ENCODE data around the gene CLPTM1L. TPM values are rescaled to one million over a fixed set of nuclear protein-coding genes. Genes with fewer than 3 reads are reported as not detected.

CLPTM1L gene, protein sequence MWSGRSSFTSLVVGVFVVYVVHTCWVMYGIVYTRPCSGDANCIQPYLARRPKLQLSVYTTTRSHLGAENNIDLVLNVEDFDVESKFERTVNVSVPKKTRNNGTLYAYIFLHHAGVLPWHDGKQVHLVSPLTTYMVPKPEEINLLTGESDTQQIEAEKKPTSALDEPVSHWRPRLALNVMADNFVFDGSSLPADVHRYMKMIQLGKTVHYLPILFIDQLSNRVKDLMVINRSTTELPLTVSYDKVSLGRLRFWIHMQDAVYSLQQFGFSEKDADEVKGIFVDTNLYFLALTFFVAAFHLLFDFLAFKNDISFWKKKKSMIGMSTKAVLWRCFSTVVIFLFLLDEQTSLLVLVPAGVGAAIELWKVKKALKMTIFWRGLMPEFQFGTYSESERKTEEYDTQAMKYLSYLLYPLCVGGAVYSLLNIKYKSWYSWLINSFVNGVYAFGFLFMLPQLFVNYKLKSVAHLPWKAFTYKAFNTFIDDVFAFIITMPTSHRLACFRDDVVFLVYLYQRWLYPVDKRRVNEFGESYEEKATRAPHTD
- 100 to 1,000 TPM; 122 to 130 (median 129) TPM for polyA plus RNA-seq (ENCODE audit: insufficient read length in 4 of 4)

DNA sequence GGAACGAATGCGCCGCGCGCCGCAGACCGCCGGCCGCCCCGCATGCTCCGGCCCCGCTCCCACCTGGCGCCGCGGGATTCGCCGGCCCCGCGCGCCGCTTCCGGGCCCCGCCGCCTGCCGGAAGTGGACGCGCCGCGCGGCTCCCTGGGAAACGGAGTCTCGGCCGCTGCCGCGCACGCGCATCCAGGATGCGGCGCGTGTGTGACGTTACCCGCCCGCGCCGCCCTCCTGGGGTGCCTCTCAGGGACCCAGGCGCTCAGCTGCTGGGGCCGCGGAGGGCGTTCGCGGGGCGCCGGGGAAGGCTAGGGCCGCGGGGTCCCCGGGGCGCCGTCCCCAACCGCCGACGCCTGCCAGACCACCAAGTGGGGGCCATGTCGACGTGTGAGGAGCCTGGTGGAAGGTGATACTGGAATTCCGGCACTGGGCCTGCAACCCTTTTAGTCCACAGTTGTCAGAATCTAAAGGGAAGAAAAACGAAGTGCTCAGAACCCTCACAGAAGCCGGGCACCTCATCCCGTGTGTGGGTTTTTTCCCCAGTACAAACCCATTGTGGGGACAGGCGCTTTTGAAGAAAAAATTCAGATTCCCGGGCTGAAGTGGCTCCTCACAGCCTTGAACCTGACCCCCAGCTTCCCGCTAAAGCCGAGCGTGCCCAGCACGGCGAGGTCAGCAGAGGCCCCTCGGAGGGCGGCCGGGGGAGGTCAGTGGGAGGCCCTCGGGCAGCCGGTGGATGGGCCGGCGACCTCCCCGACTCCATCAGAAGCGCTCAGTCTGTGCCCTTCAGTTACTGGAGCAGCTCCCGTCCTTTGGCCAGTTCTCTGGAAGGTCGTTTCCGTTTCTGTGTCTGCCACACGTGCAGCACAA, at the start of gene CLPTM1L:
Gene CLPTM1L (minus strand): TSS at position 125 of the 864 bp plus-strand sequence. CDS start 258 bp downstream, outside the sequence.
- peak; percentile 60 to 80 (median 77) for DNase-seq (ENCODE audit: low read depth in 4 of 4, low spot score in 2 of 4)

DNA sequence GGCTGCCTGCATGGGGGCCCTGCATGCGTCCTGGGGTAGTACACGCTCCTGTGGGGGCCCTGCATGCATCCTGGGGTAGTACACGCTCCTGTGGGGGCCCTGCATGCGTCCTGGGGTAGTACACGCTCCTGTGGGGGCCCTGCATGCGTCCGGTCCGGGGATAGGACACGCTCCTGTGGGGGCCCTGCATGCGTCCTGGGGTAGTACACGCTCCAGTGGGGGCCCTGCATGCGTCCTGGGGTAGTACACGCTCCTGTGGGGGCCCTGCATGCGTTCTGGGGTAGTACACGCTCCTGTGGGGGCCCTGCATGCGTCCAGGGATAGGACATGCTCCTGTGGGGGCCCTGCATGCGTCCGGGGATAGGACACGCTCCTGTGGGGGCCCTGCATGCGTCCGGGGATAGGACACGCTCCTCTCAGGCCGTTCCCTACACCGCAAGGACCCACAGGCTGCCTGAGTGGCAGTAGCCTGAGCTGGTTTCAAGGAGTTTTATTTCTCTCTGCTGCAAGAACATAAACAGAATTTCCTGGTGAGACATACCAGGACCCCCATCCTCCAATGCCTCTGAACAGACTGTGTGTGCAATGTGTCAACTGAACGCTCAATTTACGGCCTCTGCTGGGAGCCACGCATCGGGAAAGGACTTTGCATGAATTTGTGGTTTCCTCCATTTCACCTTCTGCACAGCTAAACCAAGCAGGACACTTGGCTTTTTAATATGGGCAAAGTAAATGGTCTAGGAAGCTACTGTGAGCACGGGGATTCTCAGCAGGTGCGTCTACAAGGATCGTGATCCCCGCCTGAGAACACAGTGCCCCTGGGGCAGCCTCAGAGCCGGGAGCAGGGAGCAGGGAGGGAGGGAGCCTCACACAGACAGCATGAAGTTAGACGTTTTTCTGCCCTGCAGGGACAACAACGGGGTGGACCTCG, 48.9 kb upstream of the CLPTM1L start:
- DNase-seq (ENCODE audit: low read depth in 4 of 4, low spot score in 2 of 4), result no peak

DNA sequence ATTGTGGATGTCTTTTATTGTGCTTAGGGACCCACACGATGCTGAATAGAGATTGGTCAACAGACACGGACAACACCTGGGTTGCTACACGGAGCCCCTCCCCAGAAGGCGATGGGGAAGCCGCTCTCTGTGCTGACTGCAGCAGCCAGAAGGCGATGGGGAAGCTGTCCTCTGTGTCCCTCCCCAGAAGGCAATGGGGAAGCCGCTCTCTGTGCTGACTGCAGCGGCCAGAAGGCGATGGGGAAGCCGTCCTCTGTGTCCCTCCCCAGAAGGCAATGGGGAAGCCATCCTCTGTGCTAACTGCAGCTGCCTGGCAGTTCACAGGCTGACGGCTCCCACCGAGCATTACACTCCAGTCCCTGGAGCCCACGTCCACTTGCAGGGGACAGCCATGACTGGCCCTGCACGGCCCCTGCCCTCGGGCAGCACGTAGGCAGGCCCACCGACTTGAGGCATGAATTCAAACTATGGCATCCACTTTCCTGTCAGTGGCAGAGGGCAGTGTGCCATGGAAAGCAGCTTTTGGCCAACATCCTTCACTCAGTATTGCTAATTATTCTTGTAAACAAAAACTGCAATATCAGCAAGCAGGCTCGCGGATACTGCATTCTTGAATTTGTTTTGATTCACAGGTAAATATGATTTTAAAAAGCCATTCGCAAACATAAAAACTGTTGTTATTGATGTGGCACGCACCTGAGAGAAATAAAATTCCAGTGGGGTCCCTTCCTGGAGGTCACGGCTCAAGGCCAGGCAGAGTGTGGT, 48.1 kb upstream of the CLPTM1L start:
- DNase-seq (ENCODE audit: low read depth in 4 of 4, low spot score in 2 of 4), result no peak

DNA sequence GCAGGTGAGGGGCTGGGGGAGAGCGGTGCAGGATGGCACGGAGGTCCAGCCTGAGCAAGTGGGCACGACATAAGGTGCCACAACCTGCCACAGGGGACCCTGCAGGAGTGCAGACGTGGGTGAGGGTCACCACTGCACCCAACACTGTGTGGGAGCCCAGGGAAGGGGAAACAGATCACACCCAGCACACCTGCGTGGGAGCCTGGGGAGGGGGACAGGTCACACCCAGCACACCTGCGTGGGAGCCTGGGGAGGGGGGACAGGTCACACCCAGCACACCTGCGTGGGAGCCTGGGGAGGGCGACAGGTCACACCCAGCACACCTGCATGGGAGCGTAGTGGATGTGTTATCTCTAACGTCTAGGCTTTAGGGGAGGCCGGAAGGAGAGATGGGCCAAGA, 47.4 kb upstream of the CLPTM1L start:
- DNase-seq (ENCODE audit: low read depth in 4 of 4, low spot score in 2 of 4), result no peak

DNA sequence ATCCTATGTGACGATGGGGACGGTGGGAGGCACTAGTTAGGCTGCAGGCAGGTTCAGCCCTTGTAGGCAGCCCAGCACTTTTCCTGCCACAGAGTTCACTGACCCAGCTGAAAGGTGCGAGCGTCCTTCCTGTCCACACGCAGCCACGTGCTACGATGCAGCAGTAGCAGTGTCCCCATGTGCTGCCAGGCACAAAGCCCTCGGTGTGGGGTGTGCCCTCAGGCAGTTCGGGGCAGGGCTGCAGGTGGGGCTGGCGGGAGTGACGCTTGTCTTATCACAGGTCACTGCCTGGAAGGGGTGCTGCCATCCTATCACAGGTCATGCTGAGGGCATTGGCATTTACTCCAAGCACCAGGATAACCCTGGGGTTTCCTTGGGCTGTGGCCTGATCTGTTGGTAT, 46.8 kb upstream of the CLPTM1L start:
- DNase-seq (ENCODE audit: low read depth in 4 of 4, low spot score in 2 of 4), result no peak

DNA sequence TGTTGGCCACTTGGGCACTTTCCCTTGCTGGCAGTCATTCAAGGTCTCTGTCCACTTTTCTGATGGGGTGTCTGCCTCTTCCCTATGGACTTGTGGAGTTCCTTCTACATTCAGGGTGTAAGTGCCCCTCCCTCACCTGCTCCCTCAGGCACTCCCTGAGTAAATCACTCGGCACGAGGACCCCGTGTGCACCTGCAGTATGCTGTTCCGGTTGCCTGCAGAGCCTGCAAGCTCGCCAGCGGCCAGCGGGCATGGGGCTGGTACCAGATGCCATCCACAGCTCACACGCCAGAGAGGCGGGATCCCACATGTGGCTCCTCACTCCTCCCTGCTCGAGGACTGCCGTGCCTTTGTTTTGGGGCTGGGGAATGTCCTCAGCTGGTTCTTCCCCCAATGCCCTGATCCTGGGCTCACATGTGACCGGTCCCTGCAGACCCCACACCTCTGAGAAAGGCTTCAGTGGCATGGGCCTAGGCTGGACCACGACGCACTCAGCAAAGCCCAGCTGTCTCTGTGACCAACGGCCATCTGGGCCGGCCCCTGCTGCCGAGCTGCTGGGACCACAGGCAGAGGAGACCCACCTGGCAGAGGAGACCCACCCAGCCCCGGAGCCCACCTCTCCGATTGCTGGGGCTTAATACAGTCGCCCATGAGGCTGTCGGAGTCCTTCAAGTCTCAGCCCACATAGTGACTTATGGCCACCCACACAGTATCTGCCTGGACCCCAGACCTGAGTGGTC, 46.1 kb upstream of the CLPTM1L start:
- DNase-seq (ENCODE audit: low read depth in 4 of 4, low spot score in 2 of 4), result no peak

DNA sequence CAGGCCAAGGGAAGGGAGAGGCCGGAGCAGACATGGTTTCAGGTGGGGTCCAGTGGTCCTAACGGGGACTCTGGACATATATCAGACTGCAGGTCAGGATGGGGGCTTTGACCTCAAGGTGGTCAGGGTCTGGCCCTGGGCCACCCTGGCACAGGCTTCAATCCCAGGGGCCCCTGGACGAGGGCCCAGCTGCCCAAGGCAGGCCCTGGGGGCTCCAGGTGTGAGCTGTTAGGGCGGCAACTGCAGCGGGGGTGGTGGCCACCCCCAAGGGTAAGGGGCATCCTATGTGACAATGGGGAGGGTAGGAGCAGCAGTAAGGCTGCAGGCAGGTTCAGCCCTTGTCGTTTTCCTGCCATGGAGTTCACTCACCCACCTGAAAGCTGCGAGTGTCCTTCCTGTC, 45.4 kb upstream of the CLPTM1L start:
- no peak for DNase-seq (ENCODE audit: low read depth in 4 of 4, low spot score in 2 of 4)

DNA sequence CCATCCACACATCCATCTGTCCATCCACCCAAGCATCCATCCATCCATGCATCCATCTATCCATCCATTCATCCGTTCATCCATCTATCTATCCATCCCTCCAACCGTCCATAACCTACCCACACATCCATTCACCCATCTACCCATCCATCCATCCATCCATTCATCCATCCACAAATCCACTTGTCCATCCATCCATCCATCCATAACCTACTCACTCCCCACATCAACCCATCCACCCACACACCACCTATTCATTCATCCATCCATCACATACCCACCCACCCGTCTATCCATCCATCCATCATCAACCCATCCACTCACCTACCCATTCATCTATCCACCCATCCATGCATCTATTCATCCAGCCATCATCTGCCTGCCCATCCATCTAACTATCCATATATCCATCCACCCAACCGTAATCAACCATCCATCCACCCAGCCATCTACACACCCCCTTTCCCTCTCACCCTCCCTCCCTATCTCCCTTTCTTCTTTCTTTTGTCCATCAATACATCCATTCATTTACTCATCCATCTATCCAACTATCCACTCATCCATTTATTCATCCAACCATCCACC, 43.6 kb upstream of the CLPTM1L start:
- DNase-seq (ENCODE audit: low read depth in 4 of 4, low spot score in 2 of 4), result no peak

DNA sequence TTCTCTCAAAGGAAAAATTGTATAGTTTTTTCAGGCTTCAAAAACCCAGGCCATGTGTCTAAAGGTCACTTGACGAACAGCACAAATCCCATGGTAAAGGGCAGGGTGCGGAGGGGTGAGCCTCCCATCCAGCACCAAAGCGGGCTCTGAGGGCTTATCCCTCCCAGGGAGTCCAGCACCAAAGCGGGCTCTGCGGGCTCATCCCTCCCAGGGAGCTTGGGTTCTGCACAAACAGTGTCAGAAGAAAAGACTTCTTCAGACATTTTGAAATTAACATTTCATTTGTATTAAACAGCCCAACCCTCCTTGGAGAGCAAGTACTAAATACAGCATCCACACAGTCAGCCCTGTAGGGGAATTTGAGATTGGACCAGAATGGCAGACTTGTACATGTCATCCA, 43.0 kb upstream of the CLPTM1L start:
- no peak for DNase-seq (ENCODE audit: low read depth in 4 of 4, low spot score in 2 of 4)

DNA sequence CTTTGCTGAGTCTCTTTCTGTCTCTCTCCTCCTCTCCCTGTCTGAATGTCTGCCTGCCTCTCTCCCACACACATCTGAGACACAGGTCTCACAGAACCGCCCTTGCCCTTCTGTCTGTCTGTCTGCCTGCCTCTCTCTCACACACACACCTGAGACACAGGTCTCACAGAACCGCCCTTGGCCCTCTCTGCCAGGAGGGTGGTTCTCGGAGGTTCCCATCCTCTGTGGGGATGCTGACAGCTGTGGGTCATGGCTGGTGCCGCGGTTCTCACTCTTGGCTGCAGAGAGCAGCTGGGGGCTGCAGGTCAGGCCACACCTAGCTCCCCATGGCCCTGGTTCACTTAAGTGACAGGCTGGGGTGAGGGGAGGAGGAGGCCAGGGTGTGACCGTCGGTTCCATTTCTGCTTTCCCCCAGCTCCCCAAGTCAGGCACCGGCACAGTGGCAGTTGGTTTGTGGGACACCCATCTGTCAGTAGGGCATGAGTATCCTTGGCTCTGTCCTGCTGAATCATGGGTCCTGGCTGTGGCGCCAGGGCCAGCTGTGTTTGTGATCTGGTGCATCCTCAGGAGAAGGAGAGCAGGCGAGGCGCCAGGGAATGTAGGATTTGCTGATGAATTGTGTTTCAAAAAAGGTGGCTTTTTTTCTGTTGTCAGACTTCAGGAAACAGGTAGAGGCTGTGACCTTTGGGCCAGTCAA, 42.3 kb upstream of the CLPTM1L start:
- DNase-seq (ENCODE audit: low read depth in 4 of 4, low spot score in 2 of 4), result no peak

DNA sequence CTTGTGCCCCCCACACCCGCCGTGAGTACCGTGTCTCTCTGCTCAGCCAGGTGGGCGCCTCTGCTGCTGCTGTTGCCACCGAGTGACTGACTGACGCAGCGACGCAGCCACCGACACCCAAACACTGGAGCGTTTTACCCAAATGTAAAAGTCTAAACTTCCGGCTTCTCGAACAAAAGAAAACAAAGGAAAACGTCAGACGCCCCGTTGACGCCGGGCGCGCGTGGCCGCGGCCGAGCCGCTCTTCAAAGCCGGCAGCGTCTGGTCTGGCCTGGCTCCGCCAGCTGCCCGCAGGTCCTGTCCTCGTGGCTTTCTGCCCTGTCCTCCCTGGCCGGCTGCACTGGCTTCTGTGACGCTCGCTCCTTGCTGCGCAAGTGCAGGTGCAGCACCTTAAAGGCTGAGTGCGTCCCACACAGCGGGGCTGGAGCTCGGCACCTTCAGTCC, 41.4 kb upstream of the CLPTM1L start:
- DNase-seq (ENCODE audit: low read depth in 4 of 4, low spot score in 2 of 4), result peak in 1 of 4 donors; percentile 25

DNA sequence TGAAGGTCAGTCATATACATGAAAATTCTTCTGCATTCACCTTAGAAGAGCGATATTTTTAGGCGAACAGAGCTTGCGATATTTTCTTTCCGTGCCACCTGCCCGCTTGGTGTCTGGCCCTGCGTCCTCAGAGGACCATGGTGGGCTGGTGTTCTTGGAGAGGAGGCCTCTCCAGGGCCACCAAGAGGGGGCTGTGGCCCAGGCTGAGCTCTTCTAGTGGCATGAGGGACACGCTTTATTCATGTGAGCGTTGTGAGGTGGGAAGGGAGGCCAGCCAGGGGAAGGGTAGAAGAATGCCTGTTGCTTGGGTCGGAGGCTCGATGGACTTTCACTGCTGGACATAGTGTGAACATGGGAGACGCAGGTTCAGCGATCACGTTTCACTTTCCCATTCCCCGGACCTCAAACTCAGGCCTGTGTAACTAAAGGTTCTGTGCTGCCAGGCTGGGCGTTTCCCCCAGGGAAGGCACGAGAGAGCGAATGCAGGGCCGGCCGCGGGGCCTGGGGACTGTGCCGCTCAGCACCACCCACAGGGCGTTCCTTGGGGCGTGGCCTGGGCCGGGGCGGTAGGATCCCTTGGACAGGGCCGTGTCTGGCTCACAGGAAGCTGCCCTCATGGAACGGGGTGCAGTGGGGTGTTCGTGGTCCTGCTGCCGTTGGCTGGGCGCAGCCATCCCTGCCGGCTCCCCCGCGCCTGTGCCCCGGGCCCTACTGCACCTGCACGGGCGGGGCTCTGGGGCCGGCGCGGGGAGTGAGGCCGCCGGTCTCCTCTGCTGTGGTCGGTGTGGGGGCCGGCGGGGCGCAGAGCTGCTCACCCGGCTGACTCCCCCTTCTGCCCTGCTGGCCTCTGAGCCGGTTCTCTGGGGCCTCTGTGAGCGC, 40.7 kb upstream of the CLPTM1L start:
- peak in 3 of 4 donors; percentile 36 to 38 (median 36) for DNase-seq (ENCODE audit: low read depth in 4 of 4, low spot score in 2 of 4)

DNA sequence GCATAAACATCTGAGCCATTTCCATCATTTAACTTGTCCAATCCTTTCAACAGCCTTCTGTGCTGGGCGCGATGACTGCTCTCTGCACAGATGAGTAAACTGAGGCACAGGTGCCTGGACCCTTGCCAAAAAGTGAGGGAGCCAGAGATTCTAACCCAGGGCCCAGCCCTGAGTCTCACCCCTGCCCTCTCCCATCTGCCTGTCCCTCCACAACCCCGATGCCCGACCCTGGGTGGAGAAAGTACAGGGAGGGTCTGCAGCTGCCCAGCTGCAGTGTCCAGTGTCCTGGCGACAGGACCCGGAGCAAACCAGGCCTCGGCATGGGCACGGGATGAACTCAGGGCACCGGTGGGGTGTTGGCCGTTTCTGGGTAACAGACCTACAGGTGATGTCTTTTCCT, 39.6 kb upstream of the CLPTM1L start:
- no peak for DNase-seq (ENCODE audit: low read depth in 4 of 4, low spot score in 2 of 4)

DNA sequence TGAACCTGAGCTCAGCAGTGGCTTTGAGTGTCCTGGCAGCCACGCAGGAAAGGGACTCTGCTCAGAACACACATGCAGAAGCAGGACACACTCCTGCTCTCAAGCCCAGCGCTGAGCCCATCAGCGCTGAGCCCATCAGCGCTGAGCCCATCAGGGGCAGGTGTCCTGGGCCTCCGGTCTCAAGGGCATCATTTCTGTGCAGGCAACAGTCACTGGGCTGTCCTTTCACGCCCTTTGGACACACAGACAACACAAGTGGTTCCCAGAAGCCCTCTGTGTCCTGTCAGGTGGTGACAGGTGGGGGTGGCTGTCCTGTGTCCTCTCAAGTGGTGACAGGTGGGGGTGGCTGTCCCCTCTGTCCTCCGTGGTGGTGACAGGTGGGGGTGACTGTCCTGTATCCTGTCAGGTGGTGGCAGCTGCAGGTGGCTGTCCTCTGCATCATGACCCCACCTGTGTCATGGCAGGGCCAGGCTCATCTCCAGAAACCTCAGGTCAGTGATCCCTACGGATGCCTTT, 39.0 kb upstream of the CLPTM1L start:
- no peak for DNase-seq (ENCODE audit: low read depth in 4 of 4, low spot score in 2 of 4)

DNA sequence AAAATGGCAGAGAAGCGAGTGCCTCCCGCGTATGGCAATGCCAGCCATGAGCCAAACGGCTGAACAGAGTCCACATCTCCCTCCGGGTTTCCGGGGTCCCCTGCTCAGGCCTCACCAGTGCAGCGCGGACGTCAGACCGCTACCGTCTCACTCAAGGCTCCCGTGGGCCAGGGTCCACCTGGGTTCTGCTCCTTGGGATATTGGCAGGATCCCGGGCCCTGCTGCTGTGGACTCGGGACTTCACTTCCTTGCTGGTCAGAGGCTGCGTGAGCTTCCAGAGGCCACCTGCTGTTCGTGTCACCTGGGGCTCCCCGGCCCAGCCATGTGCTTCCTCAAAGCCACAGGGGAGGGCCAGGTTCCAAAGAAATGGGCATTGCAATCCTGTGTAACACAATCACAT, 38.4 kb upstream of the CLPTM1L start:
- no peak for DNase-seq (ENCODE audit: low read depth in 4 of 4, low spot score in 2 of 4)

DNA sequence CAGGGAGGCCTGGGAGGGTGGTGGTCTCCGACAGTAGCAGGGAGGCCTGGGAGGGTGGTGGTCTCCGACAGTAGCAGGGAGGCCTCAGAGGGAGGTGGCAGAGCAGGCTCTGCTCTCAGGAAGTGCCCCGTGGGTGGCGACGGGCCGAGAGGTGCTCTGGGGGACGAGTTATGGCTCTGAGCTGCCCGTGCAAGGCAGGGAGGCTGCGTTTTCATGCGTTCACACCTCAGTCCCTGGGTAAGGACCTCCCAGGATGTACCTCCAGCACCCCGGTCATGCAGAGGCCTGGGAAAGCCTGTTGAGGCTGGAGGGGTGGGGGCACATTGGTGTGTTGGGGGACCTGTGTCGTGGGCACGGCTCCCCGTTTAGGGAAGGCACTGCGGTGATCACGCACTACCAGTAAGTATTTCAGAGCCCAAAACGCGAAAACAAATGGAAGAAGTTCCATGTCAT, 37.4 kb upstream of the CLPTM1L start:
- DNase-seq (ENCODE audit: low read depth in 4 of 4, low spot score in 2 of 4), result no peak

Data from left renal cortex interstitium (tissue), 4 donors.